Left renal cortex interstitium (tissue), 4 donors: Measurements from ENCODE around the gene MIF. TPM values are rescaled to one million over a fixed set of nuclear protein-coding genes. Genes with fewer than 3 reads are reported as not detected.

Experiments used
- DNase-seq, 4 donors: peaks; one replicate each; pipeline ENCODE4 v3.0.0-alpha.2; 2013; ENCODE audit warnings: low read depth in 4 of 4, low spot score in 2 of 4, missing footprints in 1 of 4
- polyA plus RNA-seq, 4 donors: library from polyadenylated mRNA; unstranded; fragments of 120-200 nt; gene quantifications; one replicate each; pipeline ENCODE4 v1.2.1, GENCODE V29; 2013; ENCODE audit not compliant: insufficient read length in 4 of 4

Gene MIF
- polyA plus RNA-seq, 4 donors, result 179 to 405 (median 298) TPM

GRCh38 chr22:23874871-23875270, 19.3 kb upstream of the MIF start:
- DNase-seq, result no peak

- no peak for DNase-seq
Measured at GRCh38 chr22:23875801-23876200, 18.4 kb upstream of the MIF start.

- DNase-seq, result no peak
Measured at GRCh38 chr22:23877566-23877965, 16.6 kb upstream of the MIF start.

- no peak for DNase-seq
Measured at GRCh38 chr22:23878219-23878618, 16.0 kb upstream of the MIF start.

- no peak for DNase-seq
Measured at GRCh38 chr22:23882370-23882769, 11.8 kb upstream of the MIF start.

- no peak for DNase-seq
Measured at GRCh38 chr22:23883658-23884057, 10.5 kb upstream of the MIF start.

- no peak for DNase-seq
Measured at GRCh38 chr22:23884140-23884539, 10.0 kb upstream of the MIF start.

GRCh38 chr22:23888615-23889401, 5.4 kb upstream of the MIF start:
- DNase-seq, result no peak

GRCh38 chr22:23889620-23890019, 4.6 kb upstream of the MIF start:
- DNase-seq, result no peak

- DNase-seq, result no peak
Measured at GRCh38 chr22:23891726-23892125, 2.5 kb upstream of the MIF start.

- no peak for DNase-seq
Measured at GRCh38 chr22:23892130-23892529, 2.1 kb upstream of the MIF start.

- DNase-seq, result no peak
Measured at GRCh38 chr22:23892706-23893105, 1.5 kb upstream of the MIF start.

- no peak for DNase-seq
Measured at GRCh38 chr22:23893121-23893944, 850 bp upstream of the MIF start.

GRCh38 chr22:23894710-23895598, 771 bp downstream of the MIF start:
- peak; percentile 47 to 61 (median 57) for DNase-seq

- DNase-seq, result no peak
Measured at GRCh38 chr22:23895599-23896144, 1.5 kb downstream of the MIF start.

- DNase-seq, result no peak
Measured at GRCh38 chr22:23896166-23896522, 2.0 kb downstream of the MIF start.

GRCh38 chr22:23896523-23897186, 2.5 kb downstream of the MIF start:
- no peak for DNase-seq

- DNase-seq, result no peak
Measured at GRCh38 chr22:23897320-23897719, 3.1 kb downstream of the MIF start.

GRCh38 chr22:23898006-23898974, 4.1 kb downstream of the MIF start:
- DNase-seq, result no peak
